ENCODE data around the gene FRMD7.

The FRMD7 gene

DNA sequence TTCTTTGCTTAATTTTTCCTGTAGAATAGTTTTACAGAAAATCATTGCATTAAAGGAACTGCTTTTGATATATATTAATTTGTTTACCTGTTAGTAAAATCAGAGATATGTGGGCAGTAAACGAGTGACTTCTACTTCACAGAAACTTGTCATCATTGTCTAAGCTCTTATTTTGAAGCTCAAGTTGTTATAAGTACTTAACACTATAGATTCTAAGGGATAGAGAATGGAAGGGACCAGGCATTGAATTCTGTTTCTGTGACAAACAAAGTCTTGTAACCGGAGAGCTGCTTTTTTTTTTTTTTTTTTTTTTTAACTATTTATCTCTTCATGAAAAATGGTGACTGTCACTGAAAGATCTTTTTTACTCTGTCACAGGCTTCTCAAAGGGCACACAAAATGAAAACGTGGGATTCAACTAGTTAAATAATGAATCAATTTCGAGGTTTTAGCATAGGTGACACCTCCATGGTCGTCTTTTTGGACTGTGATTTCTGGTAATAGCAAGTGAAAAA is 90.3 kb downstream of the FRMD7 start:
- no peak for DNase-seq (ENCODE audit: low read depth in 4 of 4, low spot score in 1 of 4)

DNA sequence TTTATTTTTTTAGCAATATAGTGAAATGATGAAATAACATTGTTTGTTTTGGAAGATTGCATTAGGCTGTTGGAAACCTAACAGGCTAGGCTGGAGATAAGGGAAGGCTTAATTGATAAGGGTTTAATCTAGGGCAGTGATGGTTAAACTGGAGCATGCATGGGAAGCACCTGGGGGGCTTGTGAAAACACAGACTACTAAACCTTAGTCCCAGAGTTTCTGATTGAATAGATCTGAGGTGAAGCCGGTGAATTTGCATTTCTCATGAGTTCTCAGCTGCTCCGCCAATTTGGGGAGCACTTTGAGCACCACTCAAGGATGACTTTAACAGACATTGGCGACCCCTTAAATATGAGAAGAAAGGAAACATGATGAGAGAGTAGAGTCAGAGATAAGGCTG is 93.2 kb downstream of the FRMD7 start:
- no peak for DNase-seq (ENCODE audit: low read depth in 4 of 4, low spot score in 1 of 4)

DNA sequence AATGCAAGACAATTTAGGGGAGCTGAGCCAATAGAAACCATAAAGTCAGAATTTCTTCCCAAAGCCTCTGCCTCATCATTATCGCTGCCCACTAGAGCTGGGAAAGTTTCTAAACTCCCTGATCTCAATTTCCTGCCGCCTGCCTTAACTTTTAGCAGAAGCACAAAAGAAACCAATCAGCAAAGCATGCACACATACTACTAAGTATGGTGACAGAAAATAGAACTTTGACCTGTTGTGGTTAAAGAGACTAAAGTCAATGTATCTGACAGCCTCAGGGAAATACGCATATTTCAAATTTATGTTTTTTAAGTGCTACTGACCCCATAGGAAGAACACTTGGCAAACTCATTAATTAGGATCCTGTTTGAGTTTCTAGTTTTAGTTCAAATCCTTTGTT is 94.7 kb downstream of the FRMD7 start:
- no peak for DNase-seq (ENCODE audit: low read depth in 4 of 4, low spot score in 1 of 4)

DNA sequence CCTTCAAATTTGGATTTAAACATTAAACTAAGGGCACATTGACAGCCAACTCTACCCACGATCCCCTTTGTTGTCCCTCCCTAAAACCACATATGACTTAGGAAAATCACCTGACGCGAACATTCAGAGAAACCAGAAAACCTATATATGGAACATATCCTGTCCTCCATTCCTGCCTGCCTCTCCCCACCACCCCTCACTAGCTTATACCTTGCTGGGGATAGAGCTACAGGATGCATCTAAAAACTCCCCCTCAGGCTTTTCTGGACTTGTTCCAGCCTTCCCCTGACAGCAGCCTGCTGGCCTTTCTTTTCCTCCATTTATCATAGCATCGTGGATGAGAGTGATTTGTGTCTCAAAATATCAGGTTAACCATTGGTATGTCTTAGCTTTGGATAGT is 96.0 kb downstream of the FRMD7 start:
- no peak for DNase-seq (ENCODE audit: low read depth in 4 of 4, low spot score in 1 of 4)

DNA sequence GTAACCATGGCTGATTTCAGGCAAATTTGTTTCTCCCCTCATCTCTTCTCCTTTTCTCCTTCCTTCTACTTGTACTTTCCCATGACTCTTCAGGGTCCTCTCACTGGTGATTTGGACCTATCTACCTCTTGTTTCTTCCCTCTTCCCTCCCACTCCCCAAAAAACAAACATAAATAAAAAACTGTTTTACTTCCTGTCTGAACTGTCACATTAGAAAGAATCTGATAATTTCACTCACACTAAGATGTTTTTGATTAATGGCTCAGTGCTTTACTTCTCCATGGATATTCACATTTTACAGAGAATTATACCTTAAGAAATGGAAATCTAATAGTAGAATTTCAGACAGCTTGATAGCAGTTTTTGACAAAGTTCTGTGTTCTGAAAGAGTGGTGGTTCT is 97.6 kb downstream of the FRMD7 start:
- no peak for DNase-seq (ENCODE audit: low read depth in 4 of 4, low spot score in 1 of 4)
